GM20000 (cell line): ENCODE results near the gene FGFBP3.
"Not testable (repeated sequence)": the region's sequence is repeated elsewhere in the genome, so short reads cannot be mapped to it uniquely, and the experiment has no call there.

Source experiments
- DNase-seq: peaks from one replicate; pipeline ENCODE4 v3.0.0; 2012; ENCODE audit warnings: low spot score
- TF ChIP-seq, protein P1 (sequence below): IDR thresholded peaks from 2 replicates; pipeline ENCODE4 v1.5.1; 2012; ENCODE audit warnings: mild to moderate bottlenecking, control low read depth; ENCODE audit errors: extremely low read depth, missing control alignments

Gene FGFBP3

DNA sequence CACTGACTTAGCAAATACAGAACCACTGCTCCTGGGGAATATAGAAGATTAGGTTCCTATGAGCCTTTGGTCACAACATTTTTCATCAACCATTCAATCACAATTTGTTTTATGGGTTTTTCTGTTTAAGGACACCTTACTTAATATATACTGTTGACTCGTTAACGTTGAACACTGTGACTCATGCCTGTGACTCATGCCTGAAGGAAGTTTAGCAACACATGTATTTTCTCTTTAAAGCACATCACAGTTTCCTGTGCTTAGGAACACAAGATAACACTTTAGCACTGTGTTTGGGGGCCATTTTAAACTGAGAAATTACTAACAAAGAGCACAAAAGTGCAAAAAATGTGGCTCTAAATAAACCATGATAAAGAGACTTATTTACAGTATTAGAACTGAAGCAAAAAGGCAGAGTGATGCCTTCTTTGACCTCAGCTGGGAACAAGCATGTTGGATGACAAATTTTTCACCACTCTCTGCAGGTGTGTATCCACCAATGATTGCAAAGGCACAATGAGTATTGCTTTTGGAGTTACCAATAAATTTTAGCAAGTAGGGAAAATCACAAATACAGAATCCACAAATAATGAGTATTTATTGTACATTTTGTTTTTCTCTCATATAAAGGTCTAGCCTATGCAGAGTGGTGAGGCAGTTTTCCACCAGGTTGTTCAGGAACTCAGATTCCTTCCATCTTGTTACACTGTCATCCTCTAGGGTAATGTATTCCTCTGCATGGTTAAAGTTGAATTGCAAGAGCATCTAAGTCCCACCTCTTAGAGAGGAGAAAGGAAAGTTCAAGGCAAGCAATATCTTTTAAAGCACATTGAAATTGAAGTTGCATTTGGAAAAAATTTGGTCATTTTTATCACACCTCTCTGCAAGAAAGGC, 7.3 kb downstream of the FGFBP3 start:
- TF ChIP-seq, protein P1, sequence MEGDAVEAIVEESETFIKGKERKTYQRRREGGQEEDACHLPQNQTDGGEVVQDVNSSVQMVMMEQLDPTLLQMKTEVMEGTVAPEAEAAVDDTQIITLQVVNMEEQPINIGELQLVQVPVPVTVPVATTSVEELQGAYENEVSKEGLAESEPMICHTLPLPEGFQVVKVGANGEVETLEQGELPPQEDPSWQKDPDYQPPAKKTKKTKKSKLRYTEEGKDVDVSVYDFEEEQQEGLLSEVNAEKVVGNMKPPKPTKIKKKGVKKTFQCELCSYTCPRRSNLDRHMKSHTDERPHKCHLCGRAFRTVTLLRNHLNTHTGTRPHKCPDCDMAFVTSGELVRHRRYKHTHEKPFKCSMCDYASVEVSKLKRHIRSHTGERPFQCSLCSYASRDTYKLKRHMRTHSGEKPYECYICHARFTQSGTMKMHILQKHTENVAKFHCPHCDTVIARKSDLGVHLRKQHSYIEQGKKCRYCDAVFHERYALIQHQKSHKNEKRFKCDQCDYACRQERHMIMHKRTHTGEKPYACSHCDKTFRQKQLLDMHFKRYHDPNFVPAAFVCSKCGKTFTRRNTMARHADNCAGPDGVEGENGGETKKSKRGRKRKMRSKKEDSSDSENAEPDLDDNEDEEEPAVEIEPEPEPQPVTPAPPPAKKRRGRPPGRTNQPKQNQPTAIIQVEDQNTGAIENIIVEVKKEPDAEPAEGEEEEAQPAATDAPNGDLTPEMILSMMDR = no peak
- DNase-seq = no peak

DNA sequence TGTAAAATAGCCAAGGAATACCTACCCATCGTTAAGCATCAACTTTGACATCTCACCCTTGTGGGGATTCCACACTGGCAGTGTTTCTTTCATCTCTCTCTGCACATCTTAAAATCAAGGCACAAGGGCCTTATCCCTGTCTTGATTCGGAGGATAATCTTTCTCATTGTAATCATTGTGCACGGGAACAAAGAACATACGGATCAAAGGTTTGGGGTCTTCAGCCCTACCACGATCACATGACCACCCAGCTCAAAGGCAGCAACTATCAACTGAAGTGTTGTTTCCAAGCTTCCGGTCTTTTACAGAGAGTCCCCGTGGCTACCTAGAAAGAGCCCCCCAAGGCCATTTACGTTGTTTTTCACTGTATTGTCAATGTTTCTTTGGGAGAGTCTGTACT, 11.9 kb downstream of the FGFBP3 start:
- DNase-seq = no peak
- TF ChIP-seq, protein P1 = no peak

DNA sequence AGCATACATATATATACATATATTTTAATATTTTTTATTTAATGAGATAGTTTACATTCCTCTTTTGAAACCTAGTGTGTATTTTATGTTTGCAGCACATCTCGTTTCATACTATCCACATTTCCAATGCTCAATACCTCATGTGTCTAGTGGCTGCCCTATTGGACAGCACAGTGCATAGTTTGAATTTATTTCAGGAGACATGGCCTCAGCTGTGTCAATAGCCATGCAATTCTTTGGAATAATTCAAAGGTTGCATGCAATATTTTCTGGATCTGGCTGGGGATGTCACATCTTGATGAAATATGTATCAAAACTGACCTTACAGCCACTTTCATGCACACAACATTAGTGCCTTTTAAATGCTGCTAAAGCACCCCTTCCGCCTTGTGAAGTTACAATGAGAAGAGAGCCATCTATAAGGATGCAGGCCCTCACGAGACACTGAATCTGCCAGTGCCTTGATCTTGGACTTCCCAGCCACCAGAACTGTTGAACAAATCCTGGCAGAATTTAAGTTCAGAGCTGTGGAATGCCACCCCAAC, 13.0 kb downstream of the FGFBP3 start:
- TF ChIP-seq, protein P1 = no peak
- DNase-seq = no peak

DNA sequence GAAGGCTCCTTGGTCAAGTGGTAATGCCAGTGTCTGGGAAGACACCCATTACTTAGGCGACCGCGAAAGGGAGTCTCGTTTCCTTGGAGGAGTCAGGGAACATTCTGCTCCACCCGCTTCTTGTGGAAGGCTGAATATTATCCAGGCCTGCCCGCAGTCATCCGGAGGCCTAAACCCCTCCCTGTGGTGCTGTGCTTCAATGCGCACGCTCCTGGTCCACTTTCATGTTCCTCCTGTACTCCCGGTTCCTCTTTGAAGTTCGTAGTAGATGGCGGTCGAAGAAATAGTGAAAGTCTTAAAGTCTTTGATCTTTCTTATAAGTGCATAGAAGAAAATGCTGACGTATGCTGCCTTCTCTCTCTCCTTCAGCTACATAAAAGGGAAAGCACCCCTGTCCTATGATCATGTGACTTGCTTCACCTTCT, 15.0 kb downstream of the FGFBP3 start:
- DNase-seq = not testable (repeated sequence)

DNA sequence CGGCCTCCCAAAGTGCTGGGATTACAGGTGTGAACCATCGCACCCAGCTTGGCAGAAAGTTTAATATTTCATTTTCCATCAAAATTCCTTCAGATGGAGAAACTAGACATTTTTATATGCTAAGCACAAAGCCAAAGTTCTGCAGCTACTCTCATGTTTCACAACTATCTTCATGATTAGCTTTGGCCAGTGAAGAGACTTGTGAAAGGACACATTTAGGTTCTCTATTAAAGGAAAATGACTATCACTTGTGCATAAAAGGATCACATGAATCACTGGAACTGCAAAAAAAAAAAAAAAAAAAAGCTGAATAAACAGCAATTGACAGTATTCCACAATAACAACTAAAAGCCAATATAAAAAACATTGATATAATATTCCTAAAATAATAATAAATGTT, 16.2 kb downstream of the FGFBP3 start:
- TF ChIP-seq, protein P1 = no peak
- DNase-seq = no peak

DNA sequence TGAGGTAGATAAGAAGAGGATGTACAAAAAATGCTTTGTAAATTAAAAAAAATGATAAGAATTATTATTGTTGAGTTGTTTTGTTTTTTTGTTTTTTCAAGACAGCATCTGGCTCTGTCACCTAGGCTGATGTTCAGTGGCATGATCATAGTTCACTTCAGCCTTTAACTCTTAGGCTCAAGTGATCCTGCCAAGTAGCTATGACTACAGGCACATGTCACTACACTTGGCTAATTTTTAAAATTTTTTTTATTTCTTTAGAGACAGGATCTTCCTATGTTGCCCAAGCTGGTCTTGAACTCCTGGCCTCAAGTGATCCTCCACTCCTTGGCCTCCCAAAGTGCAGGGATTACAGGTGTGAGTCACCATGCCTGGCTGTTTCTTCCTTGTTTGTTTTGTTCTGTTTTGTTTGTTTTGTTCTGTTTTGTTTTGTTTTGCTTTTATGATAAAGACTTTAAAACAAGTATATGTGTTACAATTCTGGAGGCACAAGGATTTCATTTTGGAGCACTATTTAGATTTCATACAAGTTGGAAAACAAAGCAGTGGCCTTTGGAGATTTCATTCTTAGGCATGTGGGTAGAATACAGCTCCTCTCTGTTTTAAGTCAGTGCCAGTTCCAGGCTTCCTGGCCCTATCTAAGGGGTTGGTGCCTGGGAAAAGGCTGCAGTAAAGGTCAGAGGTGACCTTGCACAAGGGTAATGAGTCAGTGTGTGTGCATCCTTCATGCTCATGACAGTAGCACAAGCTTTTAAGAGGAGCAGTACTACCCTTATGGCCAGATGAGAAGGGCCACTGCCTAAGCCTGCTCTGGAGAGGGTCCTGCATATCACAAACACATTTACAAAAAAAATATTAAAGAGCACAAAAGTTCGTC, 17.9 kb downstream of the FGFBP3 start:
- DNase-seq = no peak

More for the DNA sequence above, 17.9 kb downstream of the FGFBP3 start:
- TF ChIP-seq, protein P1 = no peak
